HT-29 (cell line): Measurements from ENCODE around the gene CISH. TPM values are rescaled to one million over a fixed set of nuclear protein-coding genes. Genes with fewer than 3 reads are reported as not detected.

Experiments used
- DNase-seq: peaks from one replicate; pipeline ENCODE4 v3.0.0-alpha.2; 2015; ENCODE audit warnings: low spot score
- total RNA-seq: library from RNA; depleted of rRNA; stranded (reverse); fragments of >200 nt; shearing (Covaris generic); gene quantifications from 2 replicates; pipeline ENCODE4 v1.2.3, GENCODE V29; 2014; rRNA removed

Gene CISH, protein sequence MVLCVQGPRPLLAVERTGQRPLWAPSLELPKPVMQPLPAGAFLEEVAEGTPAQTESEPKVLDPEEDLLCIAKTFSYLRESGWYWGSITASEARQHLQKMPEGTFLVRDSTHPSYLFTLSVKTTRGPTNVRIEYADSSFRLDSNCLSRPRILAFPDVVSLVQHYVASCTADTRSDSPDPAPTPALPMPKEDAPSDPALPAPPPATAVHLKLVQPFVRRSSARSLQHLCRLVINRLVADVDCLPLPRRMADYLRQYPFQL
- 0.43 and 0.73 TPM in 2 replicates for total RNA-seq

- DNase-seq: peak; percentile 81
Observed at GRCh38 chr3:50611464-50612233, at the start of gene CISH. TSS of gene CISH (minus strand) at chr3:50611774. CDS start at chr3:50611650, 124 bp downstream.

DNA sequence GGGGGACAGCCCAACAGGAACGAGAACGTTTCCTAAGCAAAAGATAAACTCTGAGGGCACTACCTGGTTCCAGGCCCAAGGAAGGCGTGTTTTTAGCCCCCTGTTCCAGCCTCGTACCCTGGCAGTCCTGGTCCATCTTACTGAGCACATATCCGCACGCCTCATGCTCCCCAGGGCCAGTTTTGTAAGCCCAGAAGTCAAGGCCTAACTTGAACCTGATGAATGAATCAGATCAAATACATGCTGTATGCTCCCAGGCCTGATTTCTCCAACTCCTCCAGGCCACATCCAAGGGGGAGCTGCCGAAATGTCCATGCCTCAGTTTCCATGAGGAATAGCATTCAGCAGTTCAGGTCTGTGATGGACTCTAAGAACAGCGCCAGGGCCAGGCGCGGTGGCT lies 48.8 kb upstream of the CISH start:
- DNase-seq: no peak

DNA sequence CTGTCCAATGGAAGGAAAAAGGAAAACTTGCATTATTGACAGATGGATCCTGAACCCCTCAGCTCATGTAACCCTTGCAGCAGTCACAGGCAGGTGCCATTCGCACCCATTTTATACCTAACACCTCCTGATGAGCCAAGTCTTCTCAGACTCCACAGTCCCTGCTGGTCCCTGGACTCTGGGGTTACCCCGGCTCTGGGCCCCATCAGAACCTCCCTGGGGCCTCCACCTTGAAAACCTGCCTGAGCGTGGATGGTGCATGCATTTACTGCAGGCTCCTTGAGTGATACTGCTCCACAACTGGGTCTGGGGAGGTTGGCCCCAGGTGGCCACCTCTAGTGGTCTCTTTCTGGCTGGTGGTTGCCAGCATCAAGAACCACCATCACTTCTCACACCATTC lies 47.3 kb upstream of the CISH start:
- no peak for DNase-seq

GRCh38 chr3:50658416-50658815 lies 46.8 kb upstream of the CISH start:
- no peak for DNase-seq

- DNase-seq: no peak
Observed at GRCh38 chr3:50657816-50658215, 46.2 kb upstream of the CISH start.

DNA sequence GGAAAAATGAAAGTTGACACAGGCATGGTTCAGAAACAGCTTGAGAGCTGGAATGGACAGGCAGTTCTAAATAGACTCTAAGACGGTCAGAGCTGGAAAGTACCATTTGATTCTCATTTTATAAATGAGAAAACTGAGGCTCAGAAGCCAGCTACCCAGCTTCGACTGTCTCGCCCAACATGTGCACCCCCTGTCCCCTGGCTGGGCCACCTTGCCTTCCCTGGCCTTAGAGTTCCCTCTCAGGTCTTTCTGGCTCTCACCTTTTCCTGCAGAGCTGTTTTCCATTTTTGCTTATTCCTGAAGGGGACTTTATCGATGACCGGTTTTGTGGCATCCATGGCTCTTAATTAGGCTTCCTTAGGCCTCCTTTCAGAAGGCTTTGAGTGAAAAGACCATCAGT lies 45.8 kb upstream of the CISH start:
- no peak for DNase-seq

DNA sequence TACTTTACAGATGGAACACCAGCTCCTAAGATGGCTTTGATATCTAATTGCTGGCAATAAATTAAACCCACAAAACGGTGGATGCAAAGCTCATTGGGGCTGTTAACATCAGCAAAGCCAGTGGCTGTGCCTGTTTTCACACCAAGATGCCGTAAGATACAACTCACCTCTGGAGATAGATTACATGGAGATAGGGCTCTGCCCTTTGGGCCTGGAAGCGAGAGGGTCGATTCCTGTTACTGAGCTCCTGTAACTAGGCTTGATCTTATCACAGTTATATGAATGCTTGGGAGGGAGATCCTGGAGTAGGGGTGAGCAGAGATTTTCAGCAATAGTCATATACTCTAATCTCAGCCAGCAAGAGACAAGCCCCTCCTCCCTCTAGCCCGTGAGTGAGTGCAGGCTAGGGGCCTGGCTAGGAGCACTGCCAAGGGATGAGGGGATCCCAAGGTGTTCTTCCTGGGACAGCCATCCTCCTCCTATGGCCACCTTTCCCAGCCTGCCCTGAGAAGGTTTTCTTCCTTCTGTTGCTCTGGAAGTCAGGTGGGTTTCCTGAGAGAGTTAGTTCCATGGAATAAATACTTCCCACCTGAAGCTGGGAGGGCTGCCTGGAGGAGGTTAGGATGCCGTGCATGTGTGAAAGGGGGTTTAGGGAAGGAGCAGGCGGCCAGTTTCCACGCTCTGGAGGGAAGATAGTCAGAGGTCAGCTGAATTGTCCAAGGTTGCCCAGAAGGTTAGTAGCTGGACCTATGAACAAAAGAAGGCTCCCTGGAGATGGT lies 45.0 kb upstream of the CISH start:
- DNase-seq: no peak

DNA sequence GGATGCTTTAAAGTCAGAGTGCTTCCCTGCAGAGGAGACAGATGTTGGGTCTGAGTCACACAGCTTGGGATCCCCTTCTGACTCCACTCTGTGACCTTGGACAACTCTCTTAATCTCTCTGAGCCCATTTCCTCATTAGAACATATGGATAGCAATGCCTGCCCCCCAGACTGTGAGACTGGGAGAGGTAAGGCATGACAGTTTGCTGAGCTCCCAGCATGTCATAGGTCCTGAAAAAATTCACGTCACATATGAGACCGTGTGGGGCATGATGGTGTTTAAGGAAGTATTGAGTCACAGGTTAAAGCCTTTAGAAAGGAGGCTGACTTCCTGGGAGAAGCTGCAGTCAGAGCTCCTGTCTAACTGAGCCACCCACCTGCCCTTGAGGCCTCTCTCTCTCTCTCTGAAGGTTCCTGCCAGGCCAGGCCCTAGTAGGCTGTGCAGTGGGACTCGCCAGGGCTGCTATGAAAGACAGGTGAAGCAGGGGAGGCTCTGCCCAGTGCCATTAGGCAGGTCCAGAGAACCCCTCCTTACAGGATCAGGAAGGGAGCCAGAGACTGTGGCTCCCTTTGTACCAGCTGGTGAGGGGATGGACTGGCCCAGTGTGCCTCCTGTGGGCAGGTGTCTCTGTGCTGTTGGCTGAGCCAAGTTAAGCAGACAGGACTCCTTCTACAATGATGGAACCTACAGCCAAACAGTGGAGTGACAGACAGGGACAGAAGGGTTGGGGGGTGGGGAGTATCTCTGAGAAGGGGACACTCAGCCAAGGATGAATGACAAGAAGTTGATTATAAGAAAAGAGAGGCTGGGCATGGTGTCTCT lies 43.6 kb upstream of the CISH start:
- no peak for DNase-seq

GRCh38 chr3:50653937-50654595 lies 42.5 kb upstream of the CISH start:
- DNase-seq: no peak

DNA sequence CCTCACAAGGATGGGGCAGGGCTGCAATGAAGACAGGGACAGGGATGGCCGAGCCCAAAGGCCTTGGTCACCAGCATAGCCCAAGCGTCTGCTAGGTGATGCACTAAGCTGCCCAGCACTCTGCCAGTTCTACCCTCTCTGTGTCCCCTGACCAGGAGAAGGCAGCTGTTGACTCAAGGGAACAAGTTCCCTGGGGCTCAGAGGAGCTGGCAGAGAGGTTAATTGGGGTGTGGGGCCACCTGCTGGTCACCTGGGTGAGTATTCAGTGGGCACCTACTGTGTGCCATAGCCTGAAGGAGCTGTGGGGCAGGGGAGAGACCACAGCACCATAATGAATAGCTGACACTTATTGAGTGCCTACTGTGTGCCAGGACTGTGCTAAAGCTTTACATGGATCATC lies 41.1 kb upstream of the CISH start:
- peak; percentile 57 for DNase-seq

- no peak for DNase-seq
Observed at GRCh38 chr3:50651920-50652529, 40.5 kb upstream of the CISH start.

DNA sequence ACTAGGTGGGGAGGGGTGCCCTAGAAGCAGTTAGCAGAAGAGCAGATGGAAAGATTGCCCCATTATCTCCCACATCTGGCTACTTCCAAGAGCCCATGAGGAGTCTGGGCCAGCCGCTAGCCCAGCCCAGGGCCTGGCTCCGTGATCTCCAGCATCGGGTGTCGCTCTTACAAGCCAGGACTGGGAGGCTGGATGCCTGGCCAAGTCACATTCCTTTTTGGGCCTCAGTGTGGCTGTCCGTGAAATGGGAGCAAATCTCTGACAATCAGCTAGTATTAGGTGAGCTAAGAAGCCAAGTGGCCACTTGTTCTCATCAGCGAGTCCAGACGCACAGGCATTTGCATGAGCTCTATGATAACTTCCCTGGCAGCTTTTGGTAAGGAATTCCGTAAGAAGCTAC lies 39.9 kb upstream of the CISH start:
- DNase-seq: no peak

DNA sequence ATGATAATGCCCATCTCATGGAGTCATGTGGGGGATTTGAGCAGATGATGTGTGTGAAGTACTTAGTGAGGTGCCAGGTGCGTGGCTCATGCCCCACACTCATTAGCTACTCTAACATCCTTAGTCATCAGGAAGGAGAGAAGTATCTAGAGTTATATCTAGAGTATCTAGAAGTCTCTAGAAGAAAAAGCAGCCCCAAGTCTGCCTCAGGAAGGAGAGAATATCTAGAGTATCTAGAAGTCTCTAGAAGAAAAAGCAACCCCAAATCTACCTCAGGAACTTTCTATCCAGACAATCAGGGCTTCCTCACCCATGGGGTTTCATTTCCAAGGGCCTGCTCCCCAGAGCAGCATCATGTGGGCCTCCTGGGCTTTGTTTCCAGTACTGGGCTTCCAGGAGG lies 38.4 kb upstream of the CISH start:
- no peak for DNase-seq

DNA sequence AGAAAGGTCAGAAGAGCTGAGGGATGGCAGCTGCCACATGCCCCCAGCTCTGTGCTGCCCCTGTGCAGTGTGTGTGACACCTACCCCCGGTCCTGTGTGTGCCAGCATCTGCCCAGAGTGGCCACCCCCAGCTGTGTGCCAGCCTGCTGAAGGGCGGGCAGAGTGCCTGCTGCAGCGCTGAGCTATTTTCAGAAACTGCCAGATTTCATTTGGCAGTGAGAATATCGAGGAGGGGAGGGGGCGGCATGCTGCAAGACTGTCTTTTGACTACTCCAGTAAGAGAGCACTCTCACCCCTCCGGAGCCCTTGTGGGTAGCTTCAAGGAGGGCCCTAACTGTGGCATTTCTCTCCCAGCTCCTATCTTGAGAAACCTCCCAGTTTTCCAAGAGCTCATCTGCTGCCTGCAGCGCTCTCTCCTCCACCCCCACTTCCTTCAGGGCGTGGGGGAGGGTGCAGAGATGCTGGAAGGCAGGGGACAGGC lies 37.9 kb upstream of the CISH start:
- DNase-seq: no peak

- no peak for DNase-seq
Observed at GRCh38 chr3:50648944-50649343, 37.4 kb upstream of the CISH start.

DNA sequence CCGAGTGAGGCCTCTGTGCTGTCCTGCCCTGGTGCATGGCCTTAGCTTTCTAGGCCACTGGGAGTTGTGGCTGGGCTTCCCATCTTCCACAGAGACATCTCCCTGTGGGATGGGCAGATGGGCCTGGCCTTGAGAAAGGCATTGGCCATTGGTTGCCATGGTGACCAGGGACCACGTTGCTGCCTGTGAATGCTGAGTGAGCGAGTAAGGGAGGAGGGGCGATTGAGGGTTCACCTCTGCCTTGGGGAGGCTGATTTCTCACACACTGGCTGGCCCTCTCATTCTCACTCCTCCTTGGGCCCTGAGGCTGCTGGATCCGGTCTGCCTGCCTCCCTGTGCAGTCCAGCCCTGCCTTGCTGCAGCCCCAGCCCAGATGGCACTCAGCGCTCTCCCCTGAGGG lies 36.7 kb upstream of the CISH start:
- no peak for DNase-seq

DNA sequence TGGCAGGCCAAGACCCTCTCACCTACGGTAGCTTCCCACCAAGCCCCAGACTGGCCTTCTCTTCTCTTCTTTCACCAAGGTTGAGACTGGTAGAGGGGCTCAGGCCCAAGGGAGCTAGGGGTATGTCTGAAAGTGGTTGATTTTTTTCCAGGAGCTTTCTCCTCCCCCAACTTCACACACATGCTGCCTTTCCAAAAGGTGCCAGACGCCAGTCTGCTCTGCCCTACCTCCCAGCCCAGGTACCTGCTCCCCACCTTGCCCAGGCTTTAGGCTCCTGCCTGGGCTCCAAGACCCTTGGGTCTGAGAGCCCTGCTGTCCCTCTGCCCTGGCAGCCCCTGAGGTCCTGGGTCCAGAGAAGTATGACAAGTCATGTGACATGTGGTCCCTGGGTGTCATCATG lies 33.8 kb upstream of the CISH start:
- DNase-seq: no peak

- DNase-seq: no peak
Observed at GRCh38 chr3:50644561-50644960, 33.0 kb upstream of the CISH start.

DNA sequence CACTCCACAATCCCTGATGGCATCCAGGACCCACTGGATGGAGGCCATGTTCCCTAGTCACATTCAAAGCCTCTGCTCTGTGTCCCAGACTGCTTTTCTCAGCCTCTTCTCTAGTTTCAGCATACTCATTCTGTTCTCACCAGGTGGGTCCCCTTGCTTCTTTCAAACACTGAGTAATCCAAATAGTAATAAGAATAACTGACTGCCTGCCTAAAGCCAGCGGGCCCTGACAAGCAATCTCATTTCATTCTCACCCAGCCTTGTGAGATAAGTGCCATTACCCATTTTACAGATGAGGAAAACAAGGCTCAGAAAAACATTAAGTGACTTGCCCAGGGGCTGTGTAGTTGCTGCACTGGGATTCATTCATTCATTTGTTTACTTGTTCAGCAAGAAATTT lies 30.8 kb upstream of the CISH start:
- DNase-seq: no peak

DNA sequence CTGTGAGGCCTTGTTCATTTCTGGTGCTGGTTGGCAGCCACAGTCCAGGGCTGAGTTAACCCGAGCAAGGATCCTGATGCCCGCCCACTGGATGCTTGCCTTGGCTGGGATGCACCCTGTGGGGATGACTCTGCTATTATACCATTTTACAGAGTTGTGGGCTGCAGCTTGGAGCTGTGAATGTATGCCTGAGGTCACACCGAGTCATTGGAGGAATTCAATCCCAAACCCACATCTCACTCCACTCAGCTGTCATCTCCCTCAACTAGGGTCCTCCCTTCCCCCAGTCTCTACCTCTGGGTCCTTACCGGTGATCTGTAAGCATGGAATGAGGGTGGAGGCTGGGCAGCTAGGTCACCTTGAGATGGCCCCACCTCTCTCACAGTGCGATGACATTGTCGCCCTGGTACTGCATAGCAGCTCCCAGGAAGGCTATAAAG lies 27.5 kb upstream of the CISH start:
- DNase-seq: no peak
